ENCODE measurements around the gene RPL38.

The RPL38 gene

DNA sequence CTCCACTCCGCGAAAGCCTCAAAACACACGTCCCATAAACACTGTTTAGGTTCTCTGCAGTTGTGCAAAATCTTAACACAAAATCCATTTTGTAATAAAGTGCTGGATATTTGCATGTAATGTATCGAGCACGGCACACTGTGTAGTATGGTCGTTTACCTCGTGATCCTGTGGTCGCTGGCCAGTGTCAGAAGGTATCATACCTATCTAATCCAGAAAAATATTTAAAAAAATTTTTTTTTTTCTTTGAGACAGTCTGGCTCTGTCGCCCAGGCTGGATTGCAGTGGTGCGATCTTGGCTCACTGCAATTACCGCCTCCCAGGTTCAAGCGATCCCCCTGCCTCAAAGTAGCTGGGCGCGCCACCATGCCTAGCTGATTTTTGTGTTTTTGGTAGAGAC, 996 bp downstream of the RPL38 start:
- H3K4me3 ChIP-seq (ENCODE audit: low read length), result peak overlapping the region; percentile 98
- no peak for DNase-seq (ENCODE audit: low read depth, low spot score)

DNA sequence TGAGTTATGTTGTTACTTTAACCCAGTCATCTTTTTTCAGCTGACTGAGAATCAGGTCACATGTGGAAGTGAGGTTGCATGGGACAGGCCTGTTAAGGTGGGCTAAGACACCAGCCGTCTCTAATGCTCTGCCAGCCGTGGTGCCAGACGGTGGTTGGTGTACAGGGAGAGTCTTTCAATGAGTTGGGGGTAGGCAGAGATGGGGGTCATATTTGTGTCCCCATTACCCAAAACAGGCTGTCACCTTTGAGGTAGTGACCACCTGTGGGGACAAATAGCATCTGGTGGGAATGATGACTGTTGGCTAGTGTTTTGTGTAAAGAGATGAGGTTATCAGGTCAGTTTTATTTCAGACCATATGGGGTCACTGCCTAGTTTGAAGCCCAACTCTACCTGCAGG, 1.8 kb downstream of the RPL38 start:
- H3K4me3 ChIP-seq (ENCODE audit: low read length), result peak overlapping the region; percentile 98
- no peak for DNase-seq (ENCODE audit: low read depth, low spot score)

DNA sequence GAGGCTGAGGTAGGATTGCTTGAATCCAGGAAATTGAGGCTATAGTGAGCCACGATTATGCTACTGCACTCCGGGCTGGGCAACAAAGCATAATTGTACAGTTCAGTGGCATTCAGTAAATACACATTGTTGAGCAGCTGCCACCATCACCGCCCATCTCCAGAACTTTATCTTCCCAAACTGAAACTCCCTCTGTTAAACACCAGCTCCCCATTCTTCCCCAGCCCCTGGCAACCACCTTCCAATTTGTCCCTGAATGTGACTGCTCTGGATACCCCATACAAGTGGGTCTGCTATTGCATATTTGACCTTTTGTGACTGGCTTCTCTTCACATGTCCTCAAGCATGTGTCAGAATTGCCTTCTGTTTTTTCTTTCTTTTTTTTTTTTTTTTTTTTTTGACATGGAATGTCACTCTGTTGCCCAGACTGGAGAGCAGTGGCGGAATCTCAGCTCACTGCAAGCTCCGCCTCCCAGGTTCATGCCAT, 2.9 kb downstream of the RPL38 start:
- no peak overlapping the region for H3K4me3 ChIP-seq (ENCODE audit: low read length)
- no peak for DNase-seq (ENCODE audit: low read depth, low spot score)

DNA sequence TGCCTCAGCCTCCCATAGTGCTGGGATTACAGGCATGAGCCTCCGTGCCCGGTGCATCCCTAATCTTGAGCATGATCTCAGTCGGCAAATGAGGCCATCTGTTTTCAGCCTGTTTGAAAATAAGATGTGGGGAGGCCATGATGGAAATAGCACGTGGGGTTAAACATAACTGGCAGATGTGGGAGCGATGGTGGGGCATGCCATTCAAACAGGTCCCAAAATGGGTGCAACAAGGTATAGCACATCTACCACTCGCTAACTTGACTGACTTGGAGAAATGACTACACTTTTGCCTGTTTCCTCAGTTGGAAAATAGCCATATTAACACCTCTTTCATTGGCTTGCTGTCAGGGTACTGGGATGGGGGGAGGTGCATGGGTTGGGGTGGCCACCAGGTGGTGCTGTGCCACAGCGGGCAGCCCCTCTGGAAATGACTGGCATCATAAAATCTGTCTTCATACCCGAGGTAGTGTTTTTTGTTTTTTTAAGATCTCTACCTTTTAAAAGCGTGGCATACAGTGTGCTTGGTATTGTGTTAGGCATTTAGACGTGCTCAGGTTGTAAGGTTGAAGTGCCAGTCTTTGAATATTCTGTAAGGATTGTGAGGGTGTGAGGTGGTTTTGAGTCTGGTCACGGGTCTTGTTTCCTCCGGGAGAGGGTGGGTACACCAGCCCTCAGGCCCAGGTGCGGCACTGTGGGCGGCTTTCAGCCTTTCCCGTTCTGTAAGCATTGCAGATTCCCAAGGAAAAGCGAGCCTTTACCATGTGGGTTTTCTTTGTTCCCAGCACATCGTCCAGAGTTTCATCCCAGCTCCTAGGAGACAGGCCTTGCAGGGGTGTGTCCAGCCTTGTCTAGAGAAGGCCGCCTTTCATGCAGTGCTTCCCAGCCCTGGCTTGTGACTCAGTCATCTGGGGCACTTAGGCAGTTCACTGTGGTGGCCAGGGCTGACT, 7.0 kb downstream of the RPL38 start:
- no peak overlapping the region for H3K4me3 ChIP-seq (ENCODE audit: low read length)
- peak; percentile 47 for DNase-seq (ENCODE audit: low read depth, low spot score)

DNA sequence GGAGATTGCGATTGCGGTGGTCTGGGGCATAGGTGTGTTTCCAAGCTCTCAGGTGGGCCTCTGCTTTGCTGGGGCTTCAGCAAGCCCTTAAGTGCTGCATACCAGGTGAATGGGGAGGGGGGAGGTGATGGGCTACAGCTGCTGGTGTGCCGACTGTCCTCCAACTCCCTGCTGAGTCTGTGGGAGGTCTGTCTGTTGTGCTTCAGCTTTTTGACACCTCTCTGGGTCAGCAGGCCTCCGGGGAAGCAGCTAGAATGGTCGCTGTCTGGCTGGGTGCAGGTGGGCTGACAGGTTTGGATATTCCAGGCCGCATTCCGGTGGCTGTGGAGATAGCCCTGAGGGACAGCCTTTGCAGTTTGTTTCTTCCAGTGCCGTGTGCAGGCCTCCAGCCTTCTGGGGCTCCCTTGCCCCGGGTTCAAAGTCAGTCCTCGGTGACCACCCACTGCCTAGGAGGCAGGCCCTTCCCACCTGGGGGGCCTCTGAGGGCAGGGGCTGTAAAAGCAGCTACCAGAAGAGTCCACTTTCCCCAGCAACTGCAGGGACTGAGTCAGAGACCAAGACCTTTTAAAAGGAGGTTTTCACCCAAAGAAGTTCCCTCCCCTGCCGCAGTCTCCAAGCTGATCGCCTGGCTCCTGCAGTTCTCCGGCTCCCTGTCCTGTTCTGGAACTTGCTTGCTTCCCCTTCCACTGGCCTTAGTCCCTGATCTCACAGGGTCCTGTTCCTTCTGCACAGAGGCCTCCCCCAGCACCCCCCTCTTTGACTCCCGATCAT, 7.8 kb downstream of the RPL38 start:
- no peak for DNase-seq (ENCODE audit: low read depth, low spot score)
- no peak overlapping the region for H3K4me3 ChIP-seq (ENCODE audit: low read length)

DNA sequence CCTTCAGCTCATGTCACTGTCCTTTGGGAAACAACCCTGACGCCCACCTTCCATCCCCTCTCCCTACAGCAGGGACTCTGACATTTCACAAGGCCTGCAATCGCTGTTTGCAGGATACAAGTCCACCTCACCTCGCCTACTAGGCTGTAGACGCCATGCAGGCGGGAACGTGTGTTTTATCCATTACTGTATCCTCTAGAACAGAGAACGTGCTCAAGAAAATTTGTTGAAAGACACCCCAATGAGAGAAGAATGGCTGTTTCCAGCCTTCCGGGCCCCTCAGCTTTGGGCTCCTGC, 8.4 kb downstream of the RPL38 start:
- no peak overlapping the region for H3K4me3 ChIP-seq (ENCODE audit: low read length)
- no peak for DNase-seq (ENCODE audit: low read depth, low spot score)

DNA sequence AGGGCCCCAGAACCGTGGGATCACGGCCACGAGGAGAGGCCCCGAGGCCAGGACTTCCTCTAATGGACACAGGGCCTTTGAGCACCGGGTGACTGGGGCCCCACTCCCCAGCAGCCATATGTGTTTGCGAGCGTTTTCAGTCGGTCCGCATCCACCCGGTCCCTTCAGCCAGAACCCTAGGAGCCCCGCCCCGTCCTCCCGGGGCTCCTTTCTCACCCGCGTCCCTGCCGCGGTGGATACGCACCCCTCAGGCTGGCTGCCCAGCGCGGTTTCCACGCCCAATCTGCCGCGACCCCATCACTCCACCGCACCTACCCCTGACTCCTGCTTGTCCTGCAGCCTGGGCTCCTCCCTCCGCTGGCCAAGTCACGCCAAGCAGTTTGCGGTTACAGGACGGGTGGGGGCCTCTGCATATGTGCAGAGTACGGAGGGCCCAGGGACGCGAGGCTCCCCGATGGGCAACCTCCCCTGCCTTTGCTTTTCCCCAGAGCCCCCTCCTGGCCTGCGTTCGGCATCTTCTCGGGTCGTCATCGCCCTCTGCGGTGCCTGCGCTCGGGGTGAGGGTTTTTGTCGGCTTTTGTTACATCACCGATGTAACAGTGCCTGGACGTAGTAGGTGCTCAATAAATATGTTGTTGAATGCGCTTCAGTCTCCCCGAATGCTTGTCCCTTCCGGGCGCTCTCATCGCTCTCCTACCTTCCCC, 8.9 kb downstream of the RPL38 start:
- H3K4me3 ChIP-seq (ENCODE audit: low read length), result no peak overlapping the region
- no peak for DNase-seq (ENCODE audit: low read depth, low spot score)

DNA sequence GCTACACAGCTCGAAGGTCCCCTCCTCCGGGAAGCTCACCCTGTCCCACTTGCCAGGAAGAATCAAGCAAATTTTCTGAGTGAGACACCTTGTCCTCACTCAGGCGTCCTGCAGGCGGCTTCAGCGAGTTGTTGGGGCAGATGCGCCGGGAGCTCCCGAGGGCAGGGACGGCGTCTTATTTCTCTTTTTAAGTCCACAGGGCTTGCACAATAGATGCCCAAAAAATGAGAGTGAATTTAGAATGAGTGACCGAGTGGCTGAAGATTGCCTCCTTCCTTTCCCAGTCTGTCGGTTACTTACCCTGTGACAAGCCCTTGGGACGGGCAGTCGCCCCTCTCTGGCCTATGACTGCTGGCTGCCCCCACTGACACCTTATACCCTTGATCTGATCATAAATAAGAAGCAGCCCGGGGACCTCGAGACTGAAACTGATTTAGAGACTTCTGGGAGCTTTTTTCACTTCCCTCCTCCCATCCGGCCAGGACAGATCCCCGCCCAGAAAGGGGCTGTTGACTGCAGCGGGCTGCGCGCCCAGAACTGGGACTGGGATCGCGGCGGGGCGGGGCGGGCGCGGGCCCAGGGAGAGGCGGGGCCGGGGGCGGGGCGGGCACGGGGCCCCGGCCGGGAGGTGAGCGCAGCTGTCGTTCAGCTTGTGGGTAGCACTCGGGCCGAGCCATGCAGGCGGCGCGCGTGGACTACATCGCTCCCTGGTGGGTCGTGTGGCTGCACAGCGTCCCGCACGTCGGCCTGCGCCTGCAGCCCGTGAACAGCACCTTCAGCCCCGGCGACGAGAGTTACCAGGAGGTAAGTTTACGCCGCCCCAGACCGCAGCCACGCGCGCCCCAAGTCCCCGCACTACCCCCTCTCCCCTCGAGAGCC, 9.7 kb downstream of the RPL38 start, which contains the start of gene TTYH2:
Gene TTYH2, plus strand, starts transcription at position 659 of the 879 bp plus-strand sequence. Its CDS starts 17 bp downstream, at position 676.
- H3K4me3 ChIP-seq (ENCODE audit: low read length), result peak within 1 kb of the TSS; percentile 52
- DNase-seq (ENCODE audit: low read depth, low spot score), result peak; percentile 57

DNA sequence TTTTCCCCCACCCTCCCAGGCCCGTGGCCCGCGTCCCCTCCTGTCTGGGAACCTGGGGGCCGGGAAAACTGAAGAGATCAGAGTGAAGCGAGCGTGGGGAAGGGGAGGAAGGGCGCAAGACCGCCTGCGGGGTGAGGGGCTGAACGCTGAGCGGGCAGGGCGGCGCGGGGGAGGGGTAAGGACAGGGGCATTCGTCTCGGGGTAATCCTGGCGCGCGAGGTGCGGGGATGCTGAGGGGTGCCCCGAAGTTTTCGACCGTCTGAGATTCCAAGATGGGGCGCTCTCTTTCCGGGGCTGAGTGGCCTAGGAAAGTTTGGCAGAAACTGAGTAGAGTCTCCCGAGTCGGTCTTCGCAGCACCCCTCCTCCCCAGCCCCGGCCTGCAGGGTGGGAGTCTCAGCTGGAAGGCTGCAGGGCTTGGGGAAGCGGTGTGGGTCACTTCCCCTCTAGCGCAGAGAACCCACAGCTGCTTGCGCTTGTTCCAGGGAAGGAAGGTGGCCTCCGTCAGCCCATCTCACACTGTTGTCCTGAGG, 10.4 kb downstream of the RPL38 start:
- DNase-seq (ENCODE audit: low read depth, low spot score), result no peak
- peak overlapping the region; percentile 52 for H3K4me3 ChIP-seq (ENCODE audit: low read length)

DNA sequence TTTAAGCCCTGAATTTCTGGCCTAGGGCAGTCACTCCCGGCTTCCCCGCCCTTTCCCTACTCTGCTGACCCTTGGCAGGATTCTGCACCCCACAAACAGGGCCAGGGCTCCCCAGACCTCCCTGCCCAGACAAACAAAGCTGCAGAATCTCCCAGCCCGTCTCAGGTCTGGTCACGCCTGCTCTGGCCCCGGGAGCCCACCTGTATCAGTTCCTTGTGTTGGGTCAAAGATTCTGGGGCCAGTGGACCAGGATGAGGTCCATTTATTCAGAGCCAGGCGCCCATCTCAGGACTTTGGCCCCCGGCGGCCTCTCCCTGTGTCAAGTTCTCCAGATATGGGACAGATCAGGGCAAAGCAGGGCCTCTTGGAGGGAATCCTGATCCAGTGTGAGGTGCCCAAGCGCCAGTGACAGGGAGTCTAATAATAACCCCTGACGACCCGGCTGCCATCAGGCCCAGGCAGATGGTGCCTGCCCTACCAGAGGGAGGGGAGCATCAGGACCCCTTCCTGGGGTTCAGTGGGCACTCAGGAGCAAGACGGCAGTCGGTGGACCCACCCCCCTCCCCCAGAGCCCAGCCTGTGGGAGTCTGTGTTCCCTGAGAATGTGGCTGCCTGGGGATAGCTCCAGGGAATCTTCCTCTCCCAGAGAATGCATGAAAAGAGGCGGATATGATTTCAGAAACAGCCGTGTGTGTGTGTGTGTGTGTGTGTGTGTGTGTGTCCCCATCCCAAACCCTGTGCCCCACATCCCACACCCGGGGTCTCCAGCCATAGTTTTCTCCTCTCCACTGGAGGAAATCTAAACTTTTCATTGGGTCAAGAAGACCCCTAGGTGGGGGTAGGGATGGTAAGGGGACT, 11.2 kb downstream of the RPL38 start:
- H3K4me3 ChIP-seq (ENCODE audit: low read length), result no peak overlapping the region
- no peak for DNase-seq (ENCODE audit: low read depth, low spot score)

DNA sequence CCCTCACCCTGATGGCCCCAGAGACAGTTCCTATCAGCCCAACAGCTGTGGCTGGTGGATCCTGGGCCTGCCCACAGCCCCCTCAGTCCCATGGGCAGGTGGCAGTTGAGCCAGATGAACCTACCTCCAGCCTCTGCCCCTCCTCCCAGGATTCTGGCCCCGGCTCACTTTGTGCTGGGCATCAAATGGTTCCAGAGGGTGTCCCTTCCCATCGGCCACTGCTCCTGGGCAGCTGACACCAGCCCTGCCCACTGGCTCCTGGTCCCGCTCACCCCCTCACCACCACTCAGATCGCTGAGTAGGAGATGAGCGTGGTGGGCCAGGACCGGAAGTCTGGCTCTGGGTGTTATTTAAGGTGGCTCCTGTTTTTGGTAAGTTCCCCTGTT, 11.9 kb downstream of the RPL38 start:
- no peak for DNase-seq (ENCODE audit: low read depth, low spot score)
- H3K4me3 ChIP-seq (ENCODE audit: low read length), result no peak overlapping the region

DNA sequence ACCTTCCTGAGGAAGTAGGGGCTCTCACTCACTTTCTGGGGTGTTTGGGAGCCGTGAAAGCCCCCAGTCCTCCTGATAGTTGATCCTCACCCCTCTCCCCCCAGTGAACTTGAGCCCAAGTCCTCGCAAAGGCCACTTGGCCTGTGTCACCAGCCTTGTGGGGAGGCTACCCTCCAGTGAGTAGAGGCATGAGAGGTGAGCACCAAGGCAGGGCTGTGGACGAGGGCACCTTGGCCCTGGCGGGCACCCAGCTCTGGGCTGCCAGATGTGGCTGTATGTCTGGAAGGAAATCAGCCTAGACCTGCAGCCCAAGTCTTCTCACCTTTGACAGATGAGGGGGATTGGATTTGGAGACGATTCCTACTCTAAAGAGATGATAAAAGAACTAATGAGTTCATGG, 13.0 kb downstream of the RPL38 start:
- H3K4me3 ChIP-seq (ENCODE audit: low read length), result no peak overlapping the region
- DNase-seq (ENCODE audit: low read depth, low spot score), result no peak

DNA sequence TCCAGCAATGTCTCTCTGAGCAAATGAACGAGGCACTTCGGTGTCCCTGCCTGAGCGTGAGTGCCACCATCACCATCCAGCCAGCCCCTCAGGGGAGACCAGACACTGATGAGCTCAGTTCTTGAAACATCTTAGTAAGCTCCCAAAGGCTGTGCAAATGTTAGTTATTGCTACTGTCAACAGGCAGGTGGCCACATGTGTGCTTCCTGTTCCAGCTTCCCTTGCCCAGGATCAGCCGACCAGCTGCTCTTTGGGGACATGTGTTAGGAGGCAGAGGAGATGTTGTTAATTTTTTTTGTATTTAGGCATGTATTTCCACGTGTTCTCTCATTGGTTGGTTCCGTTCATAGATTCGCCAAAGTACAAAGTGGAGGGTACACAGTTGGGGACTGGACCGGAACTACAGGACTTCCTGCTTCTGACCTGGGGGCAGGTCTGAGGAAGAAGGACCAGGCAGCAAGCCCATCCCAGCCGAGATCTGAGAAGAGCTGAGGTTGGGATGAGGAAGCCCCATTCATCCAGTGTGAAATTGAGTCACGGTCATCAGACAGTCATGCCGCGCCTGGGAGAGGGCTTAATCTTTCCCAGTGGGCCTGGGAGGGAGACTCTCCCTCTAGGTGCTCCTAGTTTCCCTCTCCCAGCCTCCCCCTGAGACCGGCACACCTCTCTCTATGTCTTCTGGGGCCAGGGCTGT, 13.7 kb downstream of the RPL38 start:
- no peak for DNase-seq (ENCODE audit: low read depth, low spot score)
- no peak overlapping the region for H3K4me3 ChIP-seq (ENCODE audit: low read length)

DNA sequence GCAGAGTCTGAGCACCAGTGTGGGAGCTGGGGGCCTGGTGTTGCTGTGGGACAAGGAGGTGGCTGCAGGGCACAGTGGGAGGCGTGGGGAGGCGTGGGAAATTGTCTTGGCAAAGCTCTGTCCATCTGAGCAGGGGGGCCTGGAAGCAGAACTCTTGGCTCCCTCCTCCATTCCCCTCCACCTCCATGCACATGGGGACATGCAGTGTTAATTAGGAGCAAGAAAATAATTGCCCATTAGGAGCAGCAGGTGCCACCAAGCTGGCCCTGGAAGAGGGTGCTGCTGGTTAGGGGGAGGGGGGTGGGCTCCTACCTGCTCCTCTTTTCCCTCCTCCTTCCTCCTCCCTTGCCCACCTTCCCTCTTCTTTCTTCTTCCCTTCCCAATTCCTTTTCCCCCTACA, 14.4 kb downstream of the RPL38 start:
- no peak for DNase-seq (ENCODE audit: low read depth, low spot score)

DNA sequence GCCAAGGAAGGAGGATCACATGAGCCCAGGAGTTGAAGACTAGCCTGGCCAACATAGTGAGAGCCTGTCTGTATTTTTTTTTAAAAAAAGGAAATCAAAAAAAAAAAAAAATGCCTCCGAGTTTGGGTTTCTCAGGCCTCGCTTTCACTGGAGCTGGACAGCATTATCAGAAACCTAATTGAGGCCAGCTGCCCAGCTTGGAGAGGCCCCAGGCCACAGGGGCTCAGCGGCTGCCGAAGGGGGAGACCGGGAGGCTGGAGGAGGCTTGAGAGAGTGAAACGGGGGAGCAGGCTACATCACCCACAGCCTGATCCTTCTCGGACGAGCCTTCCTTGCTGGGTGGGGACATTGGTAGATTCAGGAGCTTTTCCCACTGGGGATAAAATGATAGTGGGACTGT, 15.0 kb downstream of the RPL38 start:
- no peak overlapping the region for H3K4me3 ChIP-seq (ENCODE audit: low read length)
- no peak for DNase-seq (ENCODE audit: low read depth, low spot score)

More for the DNA sequence above, 14.4 kb downstream of the RPL38 start:
- no peak overlapping the region for H3K4me3 ChIP-seq (ENCODE audit: low read length)

DNA sequence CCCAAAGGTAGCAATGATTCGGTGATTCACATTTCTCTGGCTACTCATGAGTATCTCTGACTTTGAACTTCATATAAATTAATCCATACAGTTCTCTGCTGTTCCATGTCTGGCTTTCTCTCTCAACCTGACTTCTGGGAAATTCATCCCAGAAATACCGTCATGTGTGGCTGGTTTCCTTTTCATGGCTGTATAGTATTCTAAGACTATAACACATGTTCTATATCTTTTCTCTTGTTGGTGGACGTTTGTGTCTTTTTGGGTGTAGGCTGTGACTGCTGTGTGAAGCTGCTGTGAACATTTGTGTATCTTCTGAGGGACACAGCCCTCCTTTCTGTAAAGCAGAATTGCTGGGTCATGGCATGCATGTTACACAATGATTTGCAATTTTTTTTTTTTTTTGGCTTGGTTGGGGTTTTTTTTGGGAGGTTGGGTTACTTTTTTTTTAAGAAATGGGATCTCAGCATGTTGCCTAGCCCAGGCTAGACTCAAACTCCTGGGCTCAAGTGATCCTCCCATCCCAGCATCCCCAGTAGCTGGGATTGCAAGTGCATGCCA, 16.2 kb downstream of the RPL38 start:
- no peak overlapping the region for H3K4me3 ChIP-seq (ENCODE audit: low read length)
- no peak for DNase-seq (ENCODE audit: low read depth, low spot score)

DNA sequence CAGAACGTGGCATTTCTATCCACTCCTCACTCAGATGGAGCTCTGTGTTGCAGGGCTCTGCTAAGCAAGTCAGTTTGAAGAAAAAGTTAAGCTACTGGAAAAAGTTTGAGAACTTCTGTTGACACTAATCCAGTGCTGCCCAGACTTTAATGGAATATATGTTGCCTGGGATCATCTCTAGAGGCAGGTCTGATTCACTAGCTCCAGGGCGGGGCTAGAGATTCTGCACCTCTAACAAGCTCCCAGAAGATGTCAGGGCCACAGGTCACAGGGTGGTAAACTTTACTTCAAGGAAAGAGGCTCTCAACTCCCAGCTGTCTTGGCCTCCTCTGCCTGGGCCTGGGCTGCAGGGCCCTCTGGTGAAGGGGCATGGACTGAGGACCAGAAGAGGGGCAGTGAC, 16.7 kb downstream of the RPL38 start:
- no peak overlapping the region for H3K4me3 ChIP-seq (ENCODE audit: low read length)
- no peak for DNase-seq (ENCODE audit: low read depth, low spot score)
